CD4-positive, alpha-beta T cell treated with Interleukin-17A for 4 hours (primary cell): ENCODE results near the gene DHRS3.
"Not testable (repeated sequence)": the region's sequence is repeated elsewhere in the genome, so short reads cannot be mapped to it uniquely, and the experiment has no call there.

Experiments used
- DNase-seq: peaks from one replicate; pipeline ENCODE4 v3.0.0-alpha.2; 2020; ENCODE audit warnings: mixed read lengths

The DHRS3 gene

DNA sequence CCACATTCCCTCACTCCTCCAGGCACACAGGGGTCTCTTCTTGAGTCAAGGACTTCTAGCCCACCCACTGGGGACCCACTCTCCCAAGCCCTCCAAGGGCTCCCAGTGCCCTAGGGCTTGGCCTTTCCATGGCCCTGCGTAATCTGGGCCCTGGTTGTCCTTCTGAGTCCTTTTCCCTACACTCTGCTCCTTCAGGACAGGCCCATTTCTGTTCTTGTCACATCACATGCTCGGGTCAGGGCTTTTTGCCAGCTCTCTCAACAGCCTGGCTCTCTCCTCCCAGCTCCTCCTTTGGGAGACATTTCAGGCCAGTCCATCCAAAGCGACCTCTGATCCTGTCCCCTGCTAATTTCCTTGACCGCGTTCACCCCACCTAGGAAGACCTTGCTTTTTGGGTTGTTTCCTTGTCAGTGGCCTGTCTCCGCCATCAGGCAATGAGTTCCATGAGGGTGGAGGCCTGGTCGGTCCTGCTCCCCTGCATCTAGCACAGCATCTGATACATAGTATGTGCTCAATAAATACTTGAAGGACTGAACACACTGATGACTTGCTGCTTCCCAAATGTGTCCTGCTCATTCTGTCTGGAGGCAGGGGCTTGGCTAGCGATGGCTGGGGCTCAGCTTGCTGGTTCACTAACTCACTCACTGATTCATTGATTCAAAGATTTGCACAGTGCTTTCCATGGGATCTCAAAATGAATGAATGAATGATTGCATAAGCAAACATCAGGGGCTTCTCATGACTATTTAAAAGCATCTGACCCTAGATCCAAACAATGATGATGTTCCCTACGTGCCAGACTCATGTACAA, 44.8 kb downstream of the DHRS3 start:
- no peak for DNase-seq

DNA sequence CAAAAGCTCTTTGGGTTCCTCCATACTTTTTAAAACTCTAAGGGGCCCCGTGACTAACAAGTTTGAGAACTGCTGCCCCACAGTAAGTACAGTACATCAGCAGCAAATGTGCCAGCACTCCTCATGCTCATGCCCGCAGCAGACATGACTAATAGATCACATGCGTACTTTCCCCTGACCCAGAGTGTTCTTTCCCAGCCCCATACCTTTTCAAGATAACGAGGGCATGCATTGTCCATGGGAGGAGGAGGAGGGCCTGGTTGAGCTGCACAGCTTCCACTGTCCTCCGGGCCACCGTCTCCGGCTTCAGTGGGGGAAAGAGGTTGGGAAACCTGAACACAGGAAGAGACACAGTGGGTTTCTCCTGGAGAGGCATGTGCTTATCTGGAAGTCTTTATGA, 45.5 kb downstream of the DHRS3 start:
- DNase-seq, result no peak

DNA sequence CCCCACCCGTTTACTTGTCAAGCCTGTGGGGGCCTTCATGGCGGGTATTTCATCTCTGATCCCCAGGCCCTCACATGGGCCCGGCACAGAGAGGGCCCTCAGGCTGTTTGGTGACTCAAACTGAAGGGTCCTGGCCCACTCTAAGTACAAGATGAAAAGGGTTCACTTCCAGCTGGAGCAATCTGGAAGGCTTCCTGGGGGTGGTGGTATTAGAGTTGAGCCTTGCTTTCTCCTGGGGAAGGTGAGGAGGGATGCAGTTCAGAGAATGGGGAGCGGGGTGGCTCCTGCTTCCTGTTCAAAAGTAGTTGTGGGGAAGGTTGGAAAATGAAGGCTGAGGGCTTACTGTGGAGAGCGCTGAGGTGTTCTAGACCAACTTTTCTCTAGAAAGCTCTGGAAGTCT, 47.7 kb downstream of the DHRS3 start:
- DNase-seq, result no peak

DNA sequence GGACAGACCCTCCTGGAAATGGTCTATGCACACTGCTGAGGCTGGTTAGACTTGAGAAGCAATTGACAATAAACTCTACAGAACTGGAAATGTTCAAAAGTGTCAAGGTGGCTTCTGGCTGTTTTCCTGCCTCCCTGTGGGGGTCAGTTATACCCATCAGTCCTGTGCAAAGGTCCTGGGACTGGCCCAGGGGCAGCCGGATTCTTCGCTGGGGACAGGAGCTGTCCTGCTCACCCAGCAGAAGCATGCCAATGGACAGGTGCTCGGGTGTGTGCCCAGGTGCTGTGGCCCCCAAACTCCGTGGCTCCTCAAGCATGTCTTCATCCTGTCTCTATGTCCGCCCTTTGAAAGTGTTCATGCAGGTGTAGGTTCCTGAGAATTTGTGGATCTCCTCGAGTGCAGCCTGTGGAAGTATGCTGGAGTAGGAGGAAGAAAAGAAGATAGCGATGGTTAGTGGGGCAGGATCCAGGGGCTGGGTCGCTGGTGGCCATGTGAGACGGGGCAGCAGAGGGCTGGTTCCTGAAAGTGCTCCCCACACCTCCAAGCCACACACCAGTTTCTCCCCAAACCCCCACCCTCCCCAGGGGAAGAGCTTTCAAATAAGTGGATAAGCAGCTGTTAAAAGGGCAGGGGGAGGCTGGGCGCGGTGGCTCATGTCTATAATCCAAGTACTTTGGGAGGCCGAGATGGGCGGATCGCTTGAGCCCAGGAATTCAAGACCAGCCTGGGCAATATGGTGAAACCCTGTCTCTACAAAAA, 49.8 kb downstream of the DHRS3 start:
- DNase-seq, result no peak

DNA sequence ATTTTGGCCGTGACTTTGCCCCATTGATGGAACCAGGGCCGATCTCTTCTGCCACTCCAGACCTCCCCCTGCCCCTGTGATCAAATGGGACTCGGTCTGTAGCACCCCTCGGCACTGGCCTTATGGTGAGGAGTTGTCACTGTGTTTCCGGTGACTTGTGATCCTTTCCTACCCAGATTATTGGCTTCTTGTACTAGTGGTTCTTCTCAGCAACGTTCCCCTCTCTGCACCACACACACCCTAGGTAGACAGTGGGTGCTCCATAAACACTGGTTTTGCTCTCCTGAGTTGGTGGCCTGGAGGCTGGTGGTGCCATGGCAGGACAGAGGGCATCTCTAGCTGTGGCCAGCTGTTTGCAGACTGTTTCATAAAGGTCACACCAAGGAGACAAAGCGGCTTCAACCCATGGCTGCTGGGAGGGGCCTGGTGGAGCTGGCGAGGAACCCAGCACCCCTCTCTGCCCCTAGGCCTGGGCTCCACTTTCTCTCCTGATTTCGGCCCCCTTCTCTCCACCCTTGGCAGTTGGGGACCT, 50.7 kb downstream of the DHRS3 start:
- no peak for DNase-seq

DNA sequence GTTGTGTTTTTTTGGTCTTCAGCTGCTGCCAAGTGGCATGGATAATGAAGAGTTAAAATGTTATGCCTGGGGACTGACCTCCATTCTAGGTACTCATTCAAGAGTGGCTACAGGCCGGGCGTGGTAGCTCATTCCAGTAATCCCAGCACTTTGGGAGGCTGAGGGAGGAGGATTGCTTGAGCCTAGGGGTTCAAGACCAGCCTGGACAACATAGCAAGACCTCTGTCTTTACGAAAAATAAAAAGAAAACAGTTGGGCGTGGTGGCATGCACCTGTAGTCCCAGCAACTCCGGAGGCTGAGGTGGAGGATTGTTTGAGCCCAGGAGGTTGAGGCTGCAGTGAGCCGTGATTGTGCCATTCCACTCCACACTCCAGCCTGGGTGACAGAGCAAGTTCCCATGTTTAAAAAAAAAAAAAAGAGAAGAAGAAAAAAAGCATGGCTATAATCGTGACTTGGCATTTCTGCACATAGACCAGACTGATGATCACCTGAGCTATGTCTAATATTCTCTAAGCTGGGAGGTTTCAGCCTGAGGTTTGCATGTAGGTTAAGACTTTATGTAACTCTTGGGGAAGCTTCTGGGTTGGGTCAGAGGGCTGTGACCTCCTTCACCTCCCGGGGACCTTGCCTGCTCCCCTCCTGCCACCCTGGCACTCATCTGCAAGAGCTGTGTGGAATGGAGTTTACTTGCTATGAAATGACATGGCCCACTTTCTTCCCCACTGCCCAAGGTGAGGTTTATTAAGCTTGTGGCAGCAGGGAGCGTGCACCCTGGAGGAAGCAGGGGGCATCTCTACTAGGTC, 51.3 kb downstream of the DHRS3 start:
- DNase-seq, result no peak

DNA sequence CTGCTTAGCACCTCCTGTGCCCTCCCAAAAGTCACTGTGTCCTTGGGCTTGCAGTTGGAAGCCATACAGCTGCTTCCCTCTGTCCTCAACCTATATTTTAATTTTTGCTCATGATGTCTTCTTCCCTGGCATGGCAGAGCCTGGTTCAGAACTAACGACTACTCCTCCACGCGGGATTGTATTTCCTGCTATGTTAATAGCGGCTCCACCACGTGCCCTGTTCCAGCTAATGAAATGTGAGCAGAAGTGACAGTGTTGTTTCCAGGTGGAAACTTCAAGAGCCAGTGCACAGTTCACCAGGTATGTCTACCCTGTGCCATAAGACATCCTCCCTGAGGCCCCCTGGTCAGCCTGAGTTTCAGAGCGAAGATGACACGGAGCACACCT, 52.1 kb downstream of the DHRS3 start:
- no peak for DNase-seq

DNA sequence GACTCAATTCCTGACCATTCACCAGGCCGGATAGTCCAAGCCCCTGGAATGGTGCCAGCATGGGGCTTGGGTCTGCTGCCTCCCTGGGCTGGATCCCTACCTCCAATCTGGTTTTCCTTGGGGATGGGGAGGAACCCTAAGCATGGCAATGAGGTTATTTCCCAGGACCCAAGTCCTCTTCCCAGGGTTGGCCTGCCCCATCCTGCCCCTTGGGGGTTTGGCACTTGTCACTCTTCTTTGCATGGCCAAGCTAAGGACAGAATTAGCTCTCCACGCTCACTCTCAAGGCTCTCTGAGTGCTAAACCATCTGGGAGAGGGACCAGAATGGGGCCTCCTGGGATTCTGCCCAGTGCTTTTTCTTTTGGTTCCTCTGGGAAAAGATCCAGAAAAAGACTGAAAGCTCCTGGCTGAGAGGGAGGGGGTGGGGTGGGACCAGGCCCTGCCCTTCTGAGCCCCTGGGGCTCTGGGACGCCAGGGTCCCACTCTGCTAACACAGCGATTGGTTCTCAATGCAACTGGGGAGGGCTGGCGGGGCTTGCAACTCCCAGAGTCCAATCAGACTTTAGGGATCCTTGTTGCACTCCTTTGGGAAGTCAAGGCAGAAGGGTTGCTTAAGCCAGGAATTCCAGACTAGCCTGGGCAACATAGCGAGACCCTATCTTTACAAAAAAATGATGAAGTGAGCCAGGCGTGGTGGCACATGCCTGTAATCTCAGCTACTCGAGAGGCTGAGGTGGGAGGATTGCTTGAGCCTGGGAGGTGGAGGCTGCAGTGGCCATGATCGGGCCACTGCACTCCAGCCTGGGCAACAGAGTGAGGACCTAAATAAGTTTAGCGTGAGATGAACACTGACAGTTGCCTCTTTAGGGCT, 52.7 kb downstream of the DHRS3 start:
- DNase-seq, result no peak

DNA sequence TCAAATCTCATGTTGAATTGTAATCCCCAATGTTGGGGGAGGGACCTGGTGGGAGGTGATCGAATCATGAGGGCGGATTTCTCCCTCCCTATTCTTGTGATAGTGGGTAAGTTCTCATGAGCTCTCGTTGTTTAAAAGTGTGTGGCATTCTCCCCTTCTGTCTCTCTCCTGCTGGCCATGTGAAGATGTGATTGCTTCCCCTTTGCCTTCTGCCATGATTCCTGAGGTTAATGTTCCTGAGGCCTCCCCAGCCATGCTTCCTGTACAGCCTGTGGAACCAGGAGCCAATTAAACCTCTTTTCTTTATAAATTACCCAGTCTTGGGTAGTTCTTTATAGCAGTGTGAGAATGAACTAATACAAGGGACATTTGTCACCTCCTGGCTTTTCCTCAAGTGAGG, 53.8 kb downstream of the DHRS3 start:
- not testable (repeated sequence) for DNase-seq

DNA sequence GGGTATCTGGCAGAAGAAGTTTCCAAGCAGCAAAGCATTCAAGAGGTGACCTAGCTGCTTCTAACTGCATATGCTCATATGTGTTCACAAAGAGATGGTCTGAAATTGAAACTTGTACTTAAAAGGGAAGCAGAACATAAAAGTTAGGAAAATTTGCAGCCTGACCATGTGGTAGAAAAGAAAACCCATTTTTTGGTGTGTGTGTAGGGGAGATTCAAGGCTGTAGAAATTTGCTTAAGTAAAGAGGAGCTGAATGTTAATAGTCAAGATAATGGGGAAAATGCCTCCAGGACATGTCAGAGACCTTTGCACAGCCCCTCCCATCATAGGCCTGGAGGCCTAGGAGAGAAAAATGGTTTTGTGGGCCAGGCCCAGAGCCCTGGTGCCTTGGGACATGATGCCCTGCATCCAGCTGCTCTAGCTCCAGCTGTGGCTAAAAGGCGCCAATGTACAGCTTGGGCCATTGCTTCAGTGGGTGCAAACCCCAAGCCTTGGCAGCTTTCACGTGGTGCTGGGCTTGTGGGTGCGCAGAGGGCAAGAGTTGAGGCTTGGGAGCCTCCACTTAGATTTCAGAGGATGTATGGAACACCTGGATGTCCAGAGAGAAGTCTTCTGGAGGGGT, 54.9 kb downstream of the DHRS3 start:
- no peak for DNase-seq

DNA sequence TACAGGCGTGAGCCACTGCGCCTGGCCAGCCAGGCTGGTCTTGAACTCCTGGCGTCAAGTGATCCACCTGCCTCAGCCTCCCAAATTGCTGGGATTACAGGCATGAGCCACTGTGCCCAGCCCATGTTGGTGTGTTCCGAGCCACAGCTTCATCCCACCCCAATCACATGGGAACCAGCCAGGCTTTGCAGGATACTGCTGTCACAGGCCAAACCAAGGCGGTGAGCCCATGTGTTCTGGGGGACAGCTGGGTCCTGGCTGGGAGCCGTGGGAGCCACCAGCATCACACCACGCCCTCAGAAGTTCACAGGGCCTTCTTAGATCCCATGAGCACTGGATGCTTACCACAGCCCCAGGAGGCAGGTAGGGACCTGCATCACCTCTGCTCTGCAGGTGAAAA, 56.9 kb downstream of the DHRS3 start:
- no peak for DNase-seq

DNA sequence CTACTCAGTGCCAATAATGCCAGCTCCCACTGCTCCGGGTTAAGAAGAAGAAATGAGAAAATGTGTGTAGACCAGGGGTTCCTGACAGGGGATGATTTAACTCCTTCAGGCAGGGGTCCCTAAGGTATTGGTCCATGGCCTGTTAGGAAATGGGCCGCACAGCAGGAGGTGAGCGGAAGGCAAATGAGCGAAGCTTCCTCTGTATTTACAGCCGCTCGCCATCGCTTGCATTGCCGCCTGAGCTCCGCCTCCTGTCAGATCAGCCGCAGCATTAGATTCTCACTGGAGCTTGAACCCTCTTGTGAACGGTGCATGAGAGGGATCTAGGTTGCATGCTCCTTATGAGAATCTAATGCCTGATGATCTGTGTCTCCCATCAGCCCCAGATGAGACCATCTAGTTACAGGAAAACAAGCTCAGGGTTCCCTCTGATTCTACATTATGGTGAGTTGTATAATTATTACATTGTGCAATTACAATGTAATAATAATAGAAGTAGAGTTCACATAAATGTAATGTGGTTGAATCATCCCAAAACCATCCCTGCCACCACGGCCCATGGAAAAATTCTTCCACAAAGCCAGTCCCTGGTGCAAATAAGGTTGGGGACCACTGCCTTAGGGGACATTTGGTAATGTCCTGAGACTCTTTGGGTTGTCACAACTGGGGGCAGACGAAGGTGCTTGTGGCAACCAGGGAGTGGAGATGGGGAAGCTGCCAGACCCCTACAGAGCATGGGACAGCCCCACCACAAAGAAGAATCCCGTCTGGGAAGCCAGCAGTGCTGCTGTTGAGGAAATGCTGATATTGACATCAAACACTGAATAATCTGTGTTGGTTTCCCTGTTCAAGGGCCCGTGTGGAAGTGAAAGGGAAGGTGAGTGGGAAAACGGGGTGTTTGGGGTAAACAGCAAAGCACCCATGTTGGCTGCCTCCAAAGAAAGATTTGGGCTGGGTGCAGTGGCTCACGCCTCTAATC, 60.8 kb downstream of the DHRS3 start:
- DNase-seq, result no peak

DNA sequence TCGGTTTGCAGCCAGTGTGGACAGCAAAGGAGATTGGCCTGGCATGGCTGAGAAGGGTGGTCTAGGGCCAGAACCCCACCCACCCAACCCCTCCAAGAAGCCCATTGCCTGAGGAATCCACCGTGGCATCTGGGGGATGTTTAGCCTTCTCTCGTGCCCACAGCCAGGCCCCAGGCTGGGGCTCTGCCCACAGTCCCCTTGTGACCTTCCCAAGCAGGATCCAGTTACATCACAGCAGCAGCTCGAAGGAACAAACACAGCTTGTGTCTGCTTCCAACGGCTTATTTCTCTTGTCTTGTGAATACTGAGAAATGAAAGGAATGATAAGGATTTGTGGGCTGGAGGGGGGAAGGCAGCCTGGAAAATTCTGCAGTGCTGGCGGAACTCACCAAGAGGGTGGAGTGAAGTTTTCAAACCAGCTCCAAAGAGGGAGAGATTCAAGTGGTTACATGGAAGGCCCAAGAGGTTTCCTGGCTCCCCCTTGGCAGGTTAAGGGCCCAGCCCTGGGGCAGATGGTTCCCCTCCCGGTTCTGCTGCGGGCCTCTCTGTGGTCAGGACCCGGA, 61.6 kb downstream of the DHRS3 start:
- DNase-seq, result no peak

DNA sequence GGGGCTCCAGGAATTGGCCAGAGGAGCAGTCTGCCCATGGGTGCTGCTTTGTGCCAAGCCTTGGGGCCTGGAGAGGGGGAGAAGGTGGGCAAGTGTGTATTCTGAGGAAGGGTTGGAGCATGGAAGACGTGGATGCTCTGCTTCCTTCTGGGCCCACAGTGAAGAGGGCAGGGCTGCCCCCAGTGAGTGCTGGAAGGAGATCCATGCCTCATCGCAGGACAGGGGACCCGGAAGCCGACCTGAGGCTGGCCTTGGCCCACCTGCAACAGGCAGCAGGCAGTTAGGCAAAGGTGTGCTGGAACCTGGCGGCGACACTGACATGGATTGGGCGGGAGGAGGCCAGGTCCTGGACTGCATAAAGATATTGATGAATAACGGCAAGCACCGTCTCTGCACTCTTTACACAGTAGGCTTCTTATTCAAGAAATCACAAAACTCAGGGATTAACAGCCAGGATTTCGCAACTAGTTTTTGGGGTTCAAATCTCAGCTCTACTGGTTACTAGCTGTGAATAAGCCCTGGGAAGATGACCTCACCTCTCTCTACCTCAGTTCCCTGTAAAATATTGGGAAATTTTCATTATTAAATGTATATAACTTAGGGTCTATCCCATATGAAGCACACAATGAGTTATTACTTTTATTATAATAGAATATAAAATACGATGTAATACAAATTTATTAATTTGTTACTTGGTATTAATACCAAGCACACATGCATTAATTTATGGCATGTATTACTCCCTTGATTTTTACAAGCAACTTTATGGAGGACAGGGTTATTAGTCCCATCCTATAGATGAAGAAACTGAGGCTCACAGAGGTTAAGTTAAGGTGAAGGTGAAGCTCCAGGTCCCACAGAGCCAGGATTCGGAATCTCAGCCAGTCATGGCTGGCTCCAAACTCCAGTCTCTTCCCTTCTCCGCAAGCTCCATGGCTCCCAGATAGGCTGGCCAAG, 62.3 kb downstream of the DHRS3 start:
- DNase-seq, result no peak

DNA sequence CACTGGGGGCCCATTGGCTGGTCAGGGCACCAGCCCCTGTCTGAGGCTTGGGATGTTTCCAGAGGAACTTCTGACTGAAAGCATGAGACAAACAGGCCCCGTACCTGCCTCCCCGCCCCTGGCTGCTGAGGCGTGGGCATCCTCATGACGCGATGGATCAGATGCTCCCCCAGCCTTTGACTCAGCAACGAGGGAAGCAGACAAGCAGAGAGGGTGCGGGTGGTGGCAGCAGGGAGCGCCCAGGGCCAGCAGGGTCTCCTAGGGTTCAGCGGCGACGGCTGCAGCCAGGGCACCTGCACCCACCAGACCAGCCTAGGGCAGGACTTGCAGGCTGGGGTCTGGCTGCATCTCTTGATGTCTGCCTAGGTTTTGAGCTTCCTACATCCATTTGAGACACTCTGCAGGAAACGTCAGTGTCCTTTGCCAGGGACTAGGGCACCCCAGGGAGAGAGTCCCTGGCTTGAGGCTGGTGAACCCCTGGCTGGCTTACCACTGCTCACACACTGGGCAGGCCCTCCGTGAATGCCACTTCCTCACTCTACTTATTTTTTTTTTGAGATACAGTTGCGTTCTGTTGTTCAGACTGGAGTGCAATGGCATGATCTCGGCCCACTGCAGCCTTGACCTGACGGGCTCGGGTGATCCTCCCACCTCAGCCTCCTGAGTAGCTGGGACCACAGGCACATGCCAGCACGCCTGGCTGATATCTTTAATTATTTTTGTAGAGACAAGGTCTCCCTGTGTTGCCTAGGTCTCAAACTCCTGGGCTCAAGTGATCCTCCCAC, 63.3 kb downstream of the DHRS3 start:
- no peak for DNase-seq

DNA sequence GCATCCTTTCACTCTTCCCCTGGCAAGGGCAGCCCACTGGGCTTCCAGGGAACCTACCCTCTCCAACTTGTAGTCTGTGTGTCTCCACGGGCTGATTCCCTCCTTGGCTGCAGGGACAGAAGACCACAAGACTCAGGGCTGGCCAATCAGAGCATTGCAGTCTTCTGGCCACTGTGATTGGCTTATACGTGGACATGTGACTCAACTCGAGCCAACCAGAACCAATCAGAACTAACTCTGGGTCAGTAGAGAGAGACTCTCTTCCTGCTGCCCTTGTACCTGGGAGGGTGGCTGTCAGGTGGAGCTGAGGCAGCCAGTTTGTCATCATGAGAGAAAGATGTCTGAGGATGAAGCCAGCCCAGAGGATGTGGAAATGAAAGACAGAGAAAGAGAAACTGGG, 64.0 kb downstream of the DHRS3 start:
- no peak for DNase-seq

DNA sequence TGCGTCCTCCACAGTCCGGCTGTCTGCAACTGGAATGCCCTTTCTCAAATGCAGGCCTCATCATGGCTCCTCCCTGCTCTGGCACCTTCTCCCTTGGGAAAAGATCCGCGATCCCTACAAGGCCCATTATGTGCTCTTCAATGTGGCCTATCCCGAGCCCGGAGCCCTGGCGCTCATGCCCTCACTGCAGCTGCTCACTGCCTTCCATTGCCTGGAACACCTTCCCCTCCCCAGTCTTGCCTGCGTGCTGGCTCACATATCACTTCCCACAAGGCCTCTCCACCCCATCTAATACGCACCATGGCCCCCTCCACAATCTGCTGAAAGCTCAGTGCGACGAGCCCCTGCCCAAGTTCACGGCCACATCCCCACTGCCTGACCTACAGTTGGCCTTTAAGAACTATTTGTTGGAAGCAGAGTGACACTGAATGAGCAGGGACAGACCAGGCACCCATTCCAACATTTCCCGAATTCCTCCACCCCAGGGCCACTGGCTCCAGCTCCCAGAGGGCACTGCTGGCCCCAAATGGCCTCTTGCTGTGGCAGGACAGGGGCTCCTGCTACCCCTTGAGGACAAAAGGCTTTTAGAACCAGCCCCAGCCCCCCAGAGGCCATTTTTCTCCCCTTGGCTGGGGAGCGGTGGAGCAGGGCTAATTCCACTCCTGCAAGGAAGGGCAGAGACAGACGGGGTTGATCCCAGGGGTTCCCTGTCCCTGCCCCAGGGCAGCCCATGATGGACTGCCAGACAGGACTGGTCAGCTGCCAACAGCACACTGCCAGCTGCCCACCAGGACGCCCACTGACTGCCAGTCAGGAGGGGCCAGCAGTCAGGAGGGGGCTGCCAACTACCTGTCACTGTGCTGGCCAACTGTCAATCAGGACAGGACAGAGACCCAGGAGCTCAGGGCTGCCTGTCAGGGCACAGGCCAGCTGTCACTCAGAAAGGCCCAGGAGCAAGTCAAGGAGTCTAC, 64.8 kb downstream of the DHRS3 start:
- DNase-seq, result no peak
